ENCODE results near the gene C15orf40.
"Not testable (repeated sequence)": the region's sequence is repeated elsewhere in the genome, so short reads cannot be mapped to it uniquely, and the experiment has no call there.

The C15orf40 gene

GRCh38 chr15:82952158-82953081 lies 59.0 kb downstream of the C15orf40 start, which contains the start of gene HOMER2:
HOMER2 (minus strand) TSS chr15:82952720; CDS start chr15:82952535, 185 bp downstream.
- in situ Hi-C loops (cut with MboI; ENCODE audit: low sequenced_read_pairs), result no loop called here

DNA sequence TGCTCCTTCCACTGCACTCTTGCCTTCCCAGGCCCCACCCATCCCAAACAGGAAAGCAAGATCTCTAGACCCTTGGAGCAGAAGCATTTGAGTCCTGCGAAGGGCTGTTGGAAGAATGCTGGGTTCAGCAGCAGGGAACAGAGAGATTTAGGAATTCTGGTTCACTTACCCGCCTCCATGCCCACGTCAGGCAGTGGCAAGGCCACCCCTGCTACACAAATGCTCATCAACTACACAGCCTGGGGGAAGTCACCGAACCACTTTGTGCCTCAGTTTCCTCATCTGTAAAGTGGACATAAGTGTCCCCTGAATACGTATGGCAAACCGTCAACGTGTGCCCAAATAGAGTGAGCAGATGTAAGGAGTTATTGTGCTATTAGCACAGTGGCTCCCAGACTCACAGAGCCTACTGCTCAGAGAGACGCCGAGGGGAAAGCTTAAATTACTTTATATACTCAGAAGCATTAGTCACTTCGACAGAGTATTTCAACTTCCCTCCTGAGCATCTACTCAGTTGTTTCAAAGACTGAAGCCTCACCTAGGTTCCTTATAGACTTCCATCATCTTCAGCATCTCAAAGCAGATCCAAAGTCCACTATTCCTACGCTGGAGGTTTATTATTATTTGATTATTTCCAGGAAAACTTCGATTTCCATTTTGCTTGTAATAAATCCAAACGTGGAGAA lies 59.8 kb downstream of the C15orf40 start:
- in situ Hi-C loops (cut with MboI; ENCODE audit: low sequenced_read_pairs), result no loop called here

- in situ Hi-C loops (cut with MboI; ENCODE audit: low sequenced_read_pairs), result no loop called here
Measured at GRCh38 chr15:82950746-82951370, 60.6 kb downstream of the C15orf40 start.

- in situ Hi-C loops (cut with MboI; ENCODE audit: low sequenced_read_pairs), result no loop called here
Measured at GRCh38 chr15:82950295-82950694, 61.1 kb downstream of the C15orf40 start.

DNA sequence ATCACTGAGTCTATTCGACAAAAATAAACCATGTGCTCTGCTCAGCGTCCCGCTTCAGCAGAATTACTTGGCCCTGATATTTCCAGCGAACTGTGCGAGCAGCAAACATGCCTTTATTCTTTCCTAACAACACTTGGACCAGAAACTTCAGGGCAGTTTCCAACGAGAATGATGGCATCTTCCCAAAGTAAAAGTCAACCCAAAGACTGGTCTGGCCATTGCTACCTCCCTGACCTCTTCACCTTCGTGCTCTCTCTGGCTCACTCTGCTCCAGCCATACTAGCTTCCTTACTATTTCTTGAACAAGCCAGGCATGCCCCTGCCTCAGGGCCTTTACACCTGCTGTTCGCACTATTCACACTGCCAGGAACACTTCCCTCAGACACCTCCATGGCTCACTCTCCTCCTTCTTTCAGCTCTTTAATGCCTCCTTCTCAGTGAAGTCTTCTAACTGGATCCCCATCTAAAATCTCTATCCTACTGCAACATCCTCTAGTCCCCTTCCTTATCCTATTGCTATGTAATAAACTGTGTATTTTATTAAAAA lies 65.2 kb downstream of the C15orf40 start:
- in situ Hi-C loops (cut with MboI; ENCODE audit: low sequenced_read_pairs), result no loop called here

DNA sequence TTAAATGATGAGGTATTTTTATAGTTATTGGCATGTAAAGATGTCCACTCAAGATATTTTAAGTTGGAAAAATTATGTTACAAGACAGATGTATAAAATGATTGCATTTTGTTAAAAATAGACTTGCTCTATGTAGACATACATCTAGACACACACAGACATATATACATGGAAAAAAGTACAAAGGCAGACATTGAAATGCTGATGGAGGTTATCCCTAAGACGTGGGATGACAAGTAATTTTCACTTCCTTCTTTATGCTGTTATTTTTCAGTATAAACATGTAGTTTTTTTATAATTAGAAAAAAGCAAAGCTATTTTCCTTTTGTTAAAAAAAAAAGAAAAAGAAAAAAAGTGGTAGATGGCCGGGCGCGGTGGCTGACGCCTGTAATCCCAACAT lies 66.1 kb downstream of the C15orf40 start:
- in situ Hi-C loops (cut with MboI; ENCODE audit: low sequenced_read_pairs), result no loop called here

GRCh38 chr15:82944821-82945220 lies 66.6 kb downstream of the C15orf40 start:
- in situ Hi-C loops (cut with MboI; ENCODE audit: low sequenced_read_pairs), result no loop called here

- in situ Hi-C loops (cut with MboI; ENCODE audit: low sequenced_read_pairs), result no loop called here
Measured at GRCh38 chr15:82944056-82944455, 67.4 kb downstream of the C15orf40 start.

DNA sequence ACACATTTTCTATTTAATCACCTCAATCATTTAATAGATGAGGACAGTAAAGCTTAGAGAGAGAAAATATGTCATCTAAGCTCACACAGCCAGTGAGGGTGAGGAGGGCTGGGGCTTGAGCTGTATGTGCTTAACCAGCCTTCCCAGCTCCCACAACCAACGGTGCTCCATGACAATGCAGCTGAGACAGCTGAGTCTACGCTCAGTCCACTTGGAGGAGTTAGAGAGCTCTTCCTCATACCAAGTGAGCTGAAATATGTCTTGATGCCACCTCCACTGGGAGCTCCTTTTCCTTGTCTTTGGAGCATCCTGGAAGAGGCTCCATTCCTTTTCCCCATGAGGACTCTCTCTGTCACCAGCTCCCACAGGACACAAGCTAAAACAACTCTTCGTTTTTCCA lies 68.3 kb downstream of the C15orf40 start:
- in situ Hi-C loops (cut with MboI; ENCODE audit: low sequenced_read_pairs), result no loop called here

GRCh38 chr15:82942691-82943090 lies 68.7 kb downstream of the C15orf40 start:
- in situ Hi-C loops (cut with MboI; ENCODE audit: low sequenced_read_pairs), result no loop called here

GRCh38 chr15:82939678-82940077 lies 71.8 kb downstream of the C15orf40 start:
- in situ Hi-C loops (cut with MboI; ENCODE audit: low sequenced_read_pairs), result not testable (repeated sequence)

All from HL-60/S4 treated with retinoic acid at 250 ng/mL for 4 days and 3 days (cell line).